Muscle of arm (tissue), 12 donors: ENCODE measurements around the gene TRMT11. TPM values are rescaled to one million over a fixed set of nuclear protein-coding genes. Genes with fewer than 3 reads are reported as not detected.
"Not testable (repeated sequence)": the region's sequence is repeated elsewhere in the genome, so short reads cannot be mapped to it uniquely, and the experiment has no call there.

Experiments used
- DNase-seq: peaks from one replicate; pipeline ENCODE4 v3.0.0-alpha.2; 2013
- polyA plus RNA-seq, 12 donors: library from polyadenylated mRNA; unstranded; fragments of 120-200 nt; gene quantifications; one replicate each; pipeline ENCODE4 v1.2.1, GENCODE V29; 2013; ENCODE audit not compliant: insufficient read length in 12 of 12

TRMT11 gene
- polyA plus RNA-seq, 12 donors: 10.8 to 21.3 (median 16.8) TPM; not detected in 1

DNA sequence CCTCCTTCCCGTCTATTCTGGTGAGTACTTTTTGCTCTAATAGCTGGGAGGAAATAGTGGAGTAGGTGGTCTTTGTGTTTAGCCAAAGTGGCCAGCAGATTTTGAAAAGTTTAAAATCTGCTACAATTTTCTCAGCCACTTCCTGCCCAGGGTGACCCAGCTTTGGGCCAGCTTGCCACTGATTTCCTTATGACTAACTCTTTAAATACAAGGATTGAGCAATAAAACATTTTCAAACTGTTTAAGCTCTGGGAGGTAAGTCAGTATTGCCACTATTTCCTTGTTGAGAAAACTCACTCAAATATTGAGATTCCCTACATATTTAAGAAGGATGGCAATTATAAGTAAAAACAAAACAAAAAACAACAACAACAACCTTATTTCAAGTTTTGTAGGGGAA, 54.5 kb downstream of the TRMT11 start:
- no peak for DNase-seq

DNA sequence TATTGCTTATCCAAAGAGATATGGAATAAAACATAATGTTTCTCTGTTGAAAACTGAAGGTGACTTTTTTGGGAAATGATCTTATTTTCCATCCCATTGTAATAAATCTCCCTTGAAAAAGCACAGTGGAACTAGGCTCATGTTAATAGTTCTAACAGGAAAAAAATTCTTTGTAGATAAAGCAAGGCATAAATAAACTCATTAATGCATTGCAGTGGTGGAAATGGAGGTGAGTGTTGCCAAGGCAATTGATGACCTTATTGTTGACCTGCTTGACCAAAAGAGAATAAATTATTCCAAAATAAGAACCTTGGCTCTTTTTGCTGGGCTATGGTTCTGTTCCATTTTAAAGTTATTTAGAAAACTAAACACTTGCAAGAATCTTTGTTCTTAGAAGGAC, 55.2 kb downstream of the TRMT11 start:
- no peak for DNase-seq

- DNase-seq: no peak
These were observed 55.7 kb downstream of the TRMT11 start for GRCh38 chr6:126042001-126042419.

DNA sequence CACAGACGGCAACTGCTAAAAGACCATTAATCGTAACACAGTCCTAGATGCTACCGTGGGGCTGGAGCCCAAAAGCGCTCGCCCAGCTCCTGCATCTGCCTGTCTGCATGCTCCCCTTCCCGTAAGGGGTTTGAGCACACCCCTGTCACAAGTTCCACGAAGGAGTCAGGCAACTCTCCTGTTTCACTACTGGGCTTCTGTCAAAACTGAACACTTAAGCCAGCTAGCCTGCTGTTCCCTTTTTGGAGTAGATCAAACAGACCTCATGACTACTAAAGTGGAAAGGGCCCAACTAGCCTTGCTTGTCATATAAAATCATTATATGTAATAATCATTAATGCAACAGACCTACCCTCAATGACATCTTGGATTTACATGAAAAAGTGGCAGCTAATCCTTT, 61.3 kb downstream of the TRMT11 start:
- no peak for DNase-seq

DNA sequence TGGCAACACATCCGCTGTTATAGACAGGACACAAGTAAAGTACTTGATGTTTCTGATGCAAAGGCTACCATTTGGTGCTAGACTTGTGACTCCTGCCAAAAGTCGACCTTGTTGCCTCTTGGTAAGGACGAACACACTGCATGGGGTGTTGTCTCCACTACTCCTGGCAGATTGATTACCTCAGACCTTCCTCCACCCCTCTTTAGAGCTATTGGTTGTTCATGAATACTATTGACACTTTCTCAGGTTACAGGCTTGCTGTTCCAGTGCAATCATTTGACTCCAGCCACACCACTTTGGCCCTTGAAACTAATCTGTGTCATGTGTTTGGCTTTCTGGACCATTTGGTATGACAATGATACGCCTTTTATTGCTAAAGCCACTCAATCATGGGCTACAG, 62.3 kb downstream of the TRMT11 start:
- DNase-seq: no peak

DNA sequence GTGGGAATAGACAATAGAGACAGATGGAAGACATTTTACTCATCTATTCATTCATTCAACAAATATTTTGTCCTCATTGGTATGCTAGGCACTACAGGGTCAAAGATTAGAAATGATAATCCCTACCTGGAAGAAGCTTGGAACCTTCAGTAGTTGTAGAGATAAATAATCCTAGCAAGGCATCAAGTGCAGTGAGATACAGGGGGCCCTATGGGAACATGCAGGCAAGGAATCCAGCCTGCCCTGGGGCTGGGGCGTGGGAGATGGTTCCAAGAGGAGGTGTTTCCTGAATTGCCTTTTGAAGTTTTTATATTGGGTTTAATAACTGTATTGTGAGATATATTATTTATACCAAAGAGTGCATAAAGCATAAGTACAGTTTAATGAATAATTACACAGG, 64.5 kb downstream of the TRMT11 start:
- no peak for DNase-seq

DNA sequence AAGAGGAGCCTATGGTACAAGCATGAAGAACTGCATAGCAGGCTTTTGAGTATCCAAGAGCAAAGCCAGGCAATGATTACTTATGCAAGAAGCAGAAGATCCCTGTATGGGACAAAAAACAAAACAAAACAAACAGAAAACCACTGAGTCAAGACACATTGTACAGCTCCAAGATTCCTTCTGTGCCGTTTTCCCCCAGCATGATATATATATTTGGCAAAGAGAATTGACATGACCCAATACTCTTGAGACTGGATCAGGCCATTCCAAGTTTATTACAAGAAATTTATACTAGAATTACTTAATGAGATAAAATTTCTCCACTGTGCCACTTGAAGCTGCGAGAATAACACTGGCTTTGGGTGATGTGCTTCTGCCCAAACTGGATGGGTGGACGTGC, 65.5 kb downstream of the TRMT11 start:
- DNase-seq: no peak

DNA sequence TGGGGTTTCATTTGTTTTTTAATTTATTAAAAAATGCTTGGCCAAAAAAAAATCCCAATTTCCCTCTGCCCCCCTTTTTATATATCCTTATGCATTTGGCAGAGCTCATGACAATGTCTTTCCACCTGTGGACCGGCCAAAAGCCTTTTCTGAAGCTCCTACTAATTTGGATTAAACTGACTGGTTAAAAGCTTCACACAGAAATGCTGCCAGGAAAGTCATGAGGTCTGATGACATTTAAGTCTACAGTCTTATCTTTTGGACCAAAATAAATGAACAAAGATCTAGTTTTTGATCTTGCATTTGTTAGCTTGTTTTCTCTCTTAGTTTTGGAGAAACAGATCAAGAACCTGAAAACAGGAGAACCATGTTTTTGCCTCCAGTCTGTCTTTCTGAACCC, 66.1 kb downstream of the TRMT11 start:
- no peak for DNase-seq

DNA sequence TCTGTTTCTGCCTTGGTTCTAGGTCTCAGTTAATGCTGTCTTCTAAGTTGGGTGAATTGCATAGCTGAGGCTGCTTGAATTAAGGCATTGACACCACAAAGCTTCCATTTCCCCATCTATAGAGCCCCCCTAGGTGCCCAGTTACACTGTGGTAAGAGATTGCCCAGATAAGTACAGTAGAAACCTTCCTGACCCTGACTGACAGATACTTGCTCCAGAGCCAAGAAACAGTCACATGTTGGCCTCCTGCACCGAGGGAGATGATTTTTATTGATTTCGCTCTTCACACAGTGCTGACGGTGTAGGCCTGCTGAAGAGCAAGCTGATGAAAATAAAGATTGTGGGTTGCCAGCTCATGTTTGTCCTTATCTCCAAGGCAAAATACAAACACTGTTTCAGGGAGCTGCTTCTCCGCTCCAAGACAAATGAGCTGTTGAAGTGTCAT, 67.9 kb downstream of the TRMT11 start:
- DNase-seq: peak; percentile 35

- DNase-seq: no peak
These were observed 68.5 kb downstream of the TRMT11 start for GRCh38 chr6:126054802-126055201.

DNA sequence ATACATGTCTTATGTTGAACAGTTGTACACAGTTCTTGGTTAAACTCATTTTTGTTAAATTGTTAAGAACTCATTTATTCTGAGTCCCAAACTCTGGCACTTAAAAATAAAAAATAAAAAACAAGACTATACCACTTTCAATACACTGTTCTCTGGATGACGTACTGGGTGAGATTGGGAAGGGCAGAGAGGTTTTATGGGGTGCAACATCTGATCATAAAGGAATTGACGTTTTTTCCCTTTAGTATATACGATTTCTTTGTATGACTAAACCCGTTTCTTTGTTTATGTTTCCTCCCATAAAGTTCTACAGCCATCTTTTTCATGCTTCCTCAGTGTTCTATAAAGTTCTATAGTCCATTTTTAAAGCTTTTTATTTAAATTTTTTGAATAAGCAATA, 69.1 kb downstream of the TRMT11 start:
- DNase-seq: no peak

DNA sequence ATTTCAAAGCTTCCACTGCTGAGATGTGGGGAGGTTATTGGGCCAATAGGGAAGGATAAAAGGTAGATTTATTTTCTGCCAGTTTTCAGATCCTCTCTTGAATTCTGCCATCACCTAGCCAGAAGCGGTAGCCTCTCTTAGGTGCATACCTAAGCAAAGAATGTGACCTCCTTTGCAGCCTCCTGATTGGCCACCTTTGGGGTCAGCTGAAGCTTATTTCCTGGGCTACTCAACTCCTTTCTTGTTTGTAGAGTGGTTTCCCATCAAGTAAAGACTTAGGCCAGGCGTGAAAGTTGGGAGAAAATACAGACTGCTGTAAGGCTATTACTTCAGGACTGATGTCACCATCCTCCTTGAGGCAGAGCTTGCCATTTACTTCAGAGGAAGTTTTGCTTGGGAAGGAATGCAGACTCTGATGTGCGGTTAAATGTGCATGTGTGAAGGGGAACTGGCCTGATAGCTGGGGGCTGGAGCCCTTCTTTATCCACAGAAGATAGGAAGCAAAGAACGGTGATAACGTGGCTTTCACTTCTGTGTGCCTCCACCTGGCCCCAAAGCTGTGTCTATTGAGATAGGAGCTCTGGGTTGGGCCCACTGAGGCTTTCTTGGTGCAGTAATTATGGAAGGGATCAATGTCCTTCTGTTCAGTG, 70.1 kb downstream of the TRMT11 start:
- DNase-seq: no peak

DNA sequence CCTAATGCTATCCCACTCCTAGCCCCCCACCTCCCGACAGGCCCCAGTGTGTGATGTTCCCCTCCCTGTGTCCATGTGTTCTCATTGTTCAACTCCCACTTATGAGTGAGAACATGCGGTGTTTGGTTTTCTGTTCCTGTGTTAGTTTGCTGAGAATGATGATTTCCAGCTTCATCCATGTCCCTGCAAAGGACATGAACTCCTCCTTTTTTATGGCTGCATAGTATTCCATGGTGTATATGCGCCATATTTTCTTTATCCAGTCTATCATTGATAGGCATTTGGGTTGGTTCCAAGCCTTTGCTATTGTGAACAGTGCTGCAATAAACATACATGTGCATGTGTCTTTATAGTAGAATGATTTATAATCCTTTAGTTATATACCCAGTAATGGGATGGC, 71.7 kb downstream of the TRMT11 start:
- not testable (repeated sequence) for DNase-seq

- DNase-seq: no peak
These were observed 74.1 kb downstream of the TRMT11 start for GRCh38 chr6:126060400-126060799.

GRCh38 chr6:126063512-126064146, 77.3 kb downstream of the TRMT11 start:
- DNase-seq: no peak

- no peak for DNase-seq
These were observed 78.0 kb downstream of the TRMT11 start for GRCh38 chr6:126064257-126064747.

DNA sequence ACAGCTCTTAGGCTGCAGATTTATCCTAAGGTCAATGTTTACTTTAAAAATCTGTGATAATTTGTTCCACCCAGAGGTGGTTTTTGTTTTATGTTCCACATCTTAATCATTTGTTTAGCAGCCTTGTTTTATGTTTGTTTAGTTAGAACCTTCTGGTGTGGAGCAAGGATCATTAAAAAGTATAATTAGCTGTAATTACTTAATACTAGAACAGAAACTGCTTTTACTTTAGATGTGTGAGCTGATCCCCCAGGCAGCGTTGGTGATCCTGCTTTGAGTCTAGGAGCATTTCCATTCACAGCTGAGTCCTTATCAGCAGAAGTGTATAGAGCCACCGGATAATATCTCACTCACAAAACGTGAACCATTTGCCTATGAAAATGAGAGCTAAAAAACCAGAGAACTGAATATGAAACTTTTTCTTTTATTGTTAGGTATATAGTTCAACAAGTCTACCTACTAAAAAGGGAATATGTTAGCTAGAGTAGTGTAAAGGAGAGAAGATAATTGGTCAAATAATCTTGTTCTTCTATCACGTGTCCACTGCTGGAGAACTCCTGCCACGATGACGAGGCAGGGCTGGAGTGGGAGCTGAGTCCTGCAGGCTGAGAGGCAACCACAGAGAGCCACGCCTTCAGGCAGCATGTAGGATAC, 78.5 kb downstream of the TRMT11 start:
- DNase-seq: no peak

GRCh38 chr6:126066053-126067048, 80.0 kb downstream of the TRMT11 start:
- no peak for DNase-seq

GRCh38 chr6:126067073-126067472, 80.7 kb downstream of the TRMT11 start:
- no peak for DNase-seq

- DNase-seq: no peak
These were observed 83.1 kb downstream of the TRMT11 start for GRCh38 chr6:126069449-126069848.

DNA sequence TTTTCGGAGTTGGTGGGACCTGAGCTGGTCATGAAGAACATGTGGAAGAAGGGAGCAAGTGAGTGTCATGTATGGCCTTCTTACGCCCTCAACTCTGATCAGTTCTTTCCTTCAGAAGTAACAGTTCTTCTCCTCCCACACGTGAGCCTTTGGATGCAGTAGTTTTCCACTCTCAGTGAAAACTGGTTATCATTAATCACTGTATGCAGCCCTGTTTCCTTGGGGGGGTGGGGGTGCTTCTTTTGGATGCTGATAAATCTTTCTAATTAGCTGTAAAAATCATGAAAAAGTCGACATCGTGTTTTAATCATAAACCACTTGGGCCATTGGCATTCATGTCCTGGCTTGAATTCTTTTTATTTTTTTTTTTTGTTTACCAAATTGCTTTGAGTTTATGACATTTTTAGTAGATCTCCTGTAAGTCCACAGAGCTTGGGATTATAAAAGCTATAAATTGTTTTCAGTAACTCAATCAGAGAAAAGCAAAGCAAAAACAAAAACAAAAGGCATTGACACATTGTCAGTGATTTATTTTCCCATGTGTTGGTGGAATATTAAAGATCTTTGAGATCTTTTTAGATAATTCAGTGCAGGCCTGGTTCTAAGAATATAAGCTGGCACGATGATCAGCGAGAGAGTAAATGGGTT, 84.8 kb downstream of the TRMT11 start:
- no peak for DNase-seq
